MG63 (cell line): Measurements from ENCODE around the gene MYO1C. TPM values are rescaled to one million over a fixed set of nuclear protein-coding genes. Genes with fewer than 3 reads are reported as not detected.
"Not testable (repeated sequence)": the region's sequence is repeated elsewhere in the genome, so short reads cannot be mapped to it uniquely, and the experiment has no call there.

Experiments used
- DNase-seq: peaks from one replicate; pipeline ENCODE4 v3.0.0-alpha.2; 2020
- H3K27me3 ChIP-seq: fragments of 250-450 bp; sonication (Bioruptor Pico); 2 replicates; pipeline ENCODE4 v1.5.1; 2020; ENCODE audit warnings: mild to moderate bottlenecking, moderate library complexity
- H3K36me3 ChIP-seq: fragments of 250-450 bp; sonication (Bioruptor Pico); 2 replicates; pipeline ENCODE4 v1.5.1; 2020; ENCODE audit warnings: mild to moderate bottlenecking, moderate library complexity
- H3K4me3 ChIP-seq: fragments of 250-450 bp; sonication (Bioruptor Pico); 2 replicates; pipeline ENCODE4 v1.5.1; 2020; ENCODE audit warnings: mild to moderate bottlenecking, moderate library complexity
- H3K9me3 ChIP-seq: fragments of 250-450 bp; sonication (Bioruptor Pico); 2 replicates; pipeline ENCODE4 v1.5.1; 2020; ENCODE audit warnings: mild to moderate bottlenecking, moderate library complexity
- total RNA-seq: library from RNA; depleted of rRNA; stranded (reverse); fragments of >200 nt; shearing (Covaris generic); gene quantifications from 2 replicates; pipeline ENCODE4 v1.2.3, GENCODE V29; 2014; ENCODE audit warnings: low replicate concordance

MYO1C gene
- total RNA-seq, 1 experiment from 2014 or later: 75.2 TPM

- no peak for DNase-seq
- no peaks in the 10 kb centered on the region for H3K27me3 ChIP-seq
- no peaks in the 10 kb centered on the region for H3K36me3 ChIP-seq
- H3K9me3 ChIP-seq: no peaks in the 10 kb centered on the region
- H3K4me3 ChIP-seq: no peak overlapping the region
Observed at GRCh38 chr17:1461198-1461944, 31.1 kb downstream of the MYO1C start.

DNA sequence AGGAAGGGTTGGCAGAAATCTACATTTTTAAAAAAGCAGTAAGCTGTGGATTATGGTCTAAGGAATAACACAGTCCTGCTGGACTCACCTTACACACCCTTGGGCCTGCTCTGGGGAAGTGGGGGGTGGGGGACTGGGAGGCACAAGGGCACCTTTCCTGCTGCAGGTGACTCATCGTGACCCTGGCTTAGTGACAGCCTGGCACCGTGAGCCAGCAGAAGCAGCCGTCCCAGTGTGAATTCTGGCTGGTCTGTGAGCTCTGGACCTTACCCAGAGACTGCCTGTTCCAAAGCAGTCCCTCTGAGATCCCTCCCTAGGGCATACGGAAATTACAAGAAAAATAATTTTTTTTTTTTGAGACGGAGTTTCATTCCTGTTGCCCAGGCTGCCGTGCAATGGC, 32.3 kb downstream of the MYO1C start:
- Histone ChIP-seq H3K36me3 (no peaks in the 10 kb centered on the region), H3K4me3 (no peak overlapping the region), H3K27me3 (no peaks in the 10 kb centered on the region), H3K9me3 (no peaks in the 10 kb centered on the region)
- peak; percentile 76 for DNase-seq

- Histone ChIP-seq H3K4me3 (peak within 1 kb of the TSS; percentile 75), H3K27me3 (no peaks in the 10 kb centered on the region), H3K36me3 (peaks cover 15% of the 10 kb centered on the region), H3K9me3 (no peaks in the 10 kb centered on the region)
- DNase-seq: peak; percentile 90
Observed at GRCh38 chr17:1455797-1456599, 36.5 kb downstream of the MYO1C start, which contains the start of gene CRK. CRK (minus strand) TSS chr17:1456232; CDS start chr17:1456117, 115 bp downstream.

- peaks cover 15% of the 10 kb centered on the region for H3K36me3 ChIP-seq
- DNase-seq: peak; percentile 72
- no peaks in the 10 kb centered on the region for H3K9me3 ChIP-seq
- H3K27me3 ChIP-seq: no peaks in the 10 kb centered on the region
- H3K4me3 ChIP-seq: peak overlapping the region; percentile 75
Observed at GRCh38 chr17:1455291-1455796, 37.1 kb downstream of the MYO1C start.

- Histone ChIP-seq H3K9me3 (no peaks in the 10 kb centered on the region), H3K27me3 (no peaks in the 10 kb centered on the region), H3K4me3 (peak overlapping the region; percentile 75), H3K36me3 (peaks cover 15% of the 10 kb centered on the region)
- no peak for DNase-seq
Observed at GRCh38 chr17:1454541-1454940, 37.9 kb downstream of the MYO1C start.

DNA sequence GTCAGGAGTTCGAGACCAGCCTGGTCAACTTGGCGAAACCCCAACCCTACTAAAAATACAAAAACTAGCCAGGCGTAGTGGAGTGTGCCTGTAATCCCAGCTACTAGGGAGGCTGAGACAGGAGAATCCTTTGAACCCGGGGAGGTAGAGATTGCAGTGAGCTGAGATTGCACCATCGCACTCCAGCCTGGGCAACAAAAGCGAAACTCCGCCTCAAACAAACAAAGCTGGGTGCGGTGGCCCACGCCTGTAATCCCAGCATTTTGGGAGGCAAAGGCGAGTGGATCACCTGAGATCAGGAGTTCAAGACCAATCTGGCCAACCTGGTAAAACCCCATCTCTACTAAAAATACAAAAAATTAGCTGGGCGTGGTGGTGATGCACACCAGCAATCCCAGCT, 38.8 kb downstream of the MYO1C start:
- H3K4me3 ChIP-seq, DNase-seq, H3K27me3 ChIP-seq, H3K9me3 ChIP-seq: not testable (repeated sequence)
- peaks cover 15% of the 10 kb centered on the region for H3K36me3 ChIP-seq

- H3K36me3 ChIP-seq: peaks cover 15% of the 10 kb centered on the region
- no peak overlapping the region for H3K4me3 ChIP-seq
- H3K9me3 ChIP-seq: no peaks in the 10 kb centered on the region
- H3K27me3 ChIP-seq: no peaks in the 10 kb centered on the region
- no peak for DNase-seq
Observed at GRCh38 chr17:1452836-1453235, 39.6 kb downstream of the MYO1C start.

DNA sequence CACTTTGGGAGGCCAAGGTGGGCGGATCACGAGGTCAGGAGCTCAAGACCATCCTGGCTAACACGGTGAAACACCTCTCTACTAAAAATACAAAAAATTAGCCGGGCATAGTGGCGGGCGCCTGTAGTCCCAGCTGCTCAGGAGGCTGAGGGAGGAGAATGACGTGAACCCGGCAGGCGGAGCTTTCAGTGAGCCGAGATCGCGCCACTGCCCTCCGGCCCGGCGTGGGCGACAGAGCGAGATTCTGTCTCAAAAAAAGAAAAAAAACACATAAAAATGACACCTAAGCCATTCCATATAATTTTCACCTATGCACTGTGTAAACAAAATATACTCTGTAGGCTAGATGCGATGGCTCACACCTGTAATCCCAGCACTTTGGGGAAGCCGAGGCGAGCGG, 42.2 kb downstream of the MYO1C start:
- H3K27me3 ChIP-seq, H3K9me3 ChIP-seq, DNase-seq, H3K4me3 ChIP-seq: not testable (repeated sequence)
- peaks cover 15% of the 10 kb centered on the region for H3K36me3 ChIP-seq

DNA sequence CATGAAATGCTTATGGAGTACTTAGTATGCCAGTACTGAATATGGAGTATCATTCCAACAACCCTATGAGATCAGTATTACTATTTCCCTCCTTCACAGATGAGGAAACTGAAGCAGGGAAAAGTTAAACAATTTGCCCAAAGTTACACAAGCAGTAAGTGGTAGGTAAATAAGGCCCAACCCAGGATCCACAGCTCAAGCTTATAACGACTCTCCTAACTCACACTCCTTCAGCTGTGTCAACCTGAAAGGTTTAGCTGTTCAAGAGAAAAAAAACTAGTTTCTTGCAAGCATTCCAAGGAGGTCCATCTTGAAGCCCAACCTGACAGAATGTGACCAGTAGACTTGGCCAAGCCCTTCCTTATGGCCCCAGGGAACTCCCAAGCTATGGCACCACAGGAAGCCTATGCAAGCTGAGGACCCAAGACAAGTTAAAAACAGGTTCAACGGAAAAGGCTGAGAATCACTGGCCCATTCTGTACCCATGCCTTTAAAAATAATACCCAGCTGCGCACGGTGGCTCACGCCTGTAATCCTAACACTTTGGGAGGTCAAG, 43.0 kb downstream of the MYO1C start:
- H3K4me3 ChIP-seq: no peak overlapping the region
- no peak for DNase-seq
- H3K9me3 ChIP-seq: no peaks in the 10 kb centered on the region
- no peaks in the 10 kb centered on the region for H3K27me3 ChIP-seq
- peaks cover 11% of the 10 kb centered on the region for H3K36me3 ChIP-seq

DNA sequence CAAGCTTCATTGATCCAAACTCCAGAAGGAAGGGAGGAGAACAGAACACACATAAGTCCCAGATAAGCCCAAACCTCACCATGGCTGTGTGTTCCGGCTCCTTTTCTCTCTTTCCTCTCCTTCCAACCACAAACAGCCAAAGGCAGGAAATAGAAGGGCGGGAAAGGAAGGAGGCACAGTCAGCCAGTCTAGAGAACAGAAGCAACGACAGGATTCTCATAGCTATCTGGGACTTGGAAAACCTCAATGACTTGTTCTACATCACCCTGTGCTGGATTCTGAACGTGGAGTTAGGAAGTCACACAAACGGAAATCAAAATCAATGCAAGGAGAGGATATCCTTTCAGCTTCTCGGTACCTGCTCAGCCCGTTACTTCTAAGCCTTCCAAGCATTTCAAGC, 45.4 kb downstream of the MYO1C start:
- H3K27me3 ChIP-seq: no peaks in the 10 kb centered on the region
- no peaks in the 10 kb centered on the region for H3K9me3 ChIP-seq
- H3K36me3 ChIP-seq: no peaks in the 10 kb centered on the region; the same call in none of the 2 replicates
- no peak for DNase-seq
- no peak overlapping the region for H3K4me3 ChIP-seq

DNA sequence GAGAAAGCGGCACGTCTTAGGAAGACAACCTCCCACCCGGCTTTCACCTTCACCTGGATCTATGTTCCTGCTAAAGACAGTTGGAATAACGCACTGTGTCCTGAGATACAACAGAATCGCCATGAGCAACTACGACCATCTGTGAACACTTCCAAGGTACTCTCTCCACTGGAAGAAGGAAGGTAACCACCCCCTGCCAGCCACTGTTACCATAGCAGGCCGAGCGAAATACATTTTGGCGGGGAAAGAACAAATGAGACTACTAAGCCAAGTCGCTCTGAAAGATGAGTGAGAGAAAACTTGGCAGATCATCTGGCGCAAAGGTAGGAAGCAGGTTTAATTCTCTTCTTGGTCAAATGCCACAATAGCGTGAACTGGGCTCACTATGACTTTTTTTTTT, 46.3 kb downstream of the MYO1C start:
- H3K27me3 ChIP-seq: no peaks in the 10 kb centered on the region
- H3K36me3 ChIP-seq: no peaks in the 10 kb centered on the region; the same call in none of the 2 replicates
- H3K4me3 ChIP-seq: no peak overlapping the region
- no peaks in the 10 kb centered on the region for H3K9me3 ChIP-seq
- DNase-seq: no peak

DNA sequence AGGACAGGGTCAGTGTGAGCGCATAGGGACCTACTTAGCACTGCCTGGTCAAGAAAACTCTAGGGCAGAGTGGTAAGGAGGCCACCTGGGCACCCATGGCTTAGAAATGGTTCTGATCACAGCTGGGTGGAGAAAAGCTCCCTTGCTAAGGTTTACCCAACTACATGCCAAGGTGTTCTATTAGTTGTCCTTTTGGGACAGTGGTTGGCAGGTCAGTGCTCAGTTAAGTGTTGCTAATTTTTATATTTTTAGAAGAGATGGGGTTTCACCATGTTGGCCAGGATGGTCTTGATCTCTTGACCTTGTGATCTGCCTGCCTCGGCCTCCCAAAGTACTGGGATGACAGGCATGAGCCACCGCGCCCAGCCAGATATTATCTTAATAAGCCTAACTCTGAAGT, 46.8 kb downstream of the MYO1C start:
- H3K36me3 ChIP-seq, H3K4me3 ChIP-seq, H3K27me3 ChIP-seq, DNase-seq, H3K9me3 ChIP-seq: not testable (repeated sequence)

- not testable (repeated sequence) for DNase-seq, H3K36me3 ChIP-seq, H3K4me3 ChIP-seq, H3K9me3 ChIP-seq, H3K27me3 ChIP-seq
Observed at GRCh38 chr17:1442721-1443120, 49.8 kb downstream of the MYO1C start.

GRCh38 chr17:1442187-1442586, 50.3 kb downstream of the MYO1C start:
- no peaks in the 10 kb centered on the region for H3K27me3 ChIP-seq
- H3K4me3 ChIP-seq: no peak overlapping the region
- DNase-seq: no peak
- H3K9me3 ChIP-seq: no peaks in the 10 kb centered on the region
- no peaks in the 10 kb centered on the region; the same call in 1 of the 2 replicates for H3K36me3 ChIP-seq

DNA sequence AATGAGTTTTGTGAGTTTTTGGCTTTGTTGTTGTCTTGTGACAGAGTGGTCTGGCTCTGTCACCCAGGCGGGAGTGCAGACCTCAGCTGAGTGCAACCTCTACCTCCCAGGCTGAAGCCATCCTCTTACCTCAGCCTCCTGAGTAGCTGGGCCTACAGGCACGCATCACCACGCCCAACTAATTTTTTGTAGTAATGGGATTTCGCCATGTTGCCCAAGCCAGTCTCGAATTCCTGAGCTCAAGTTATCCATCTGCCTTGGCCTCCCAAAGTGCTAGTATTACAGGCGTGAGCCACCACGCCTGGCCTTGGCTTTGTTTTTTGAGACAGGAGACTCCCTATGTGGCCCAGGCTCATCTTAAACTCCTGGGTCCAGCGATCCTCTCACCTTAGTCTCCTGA, 51.6 kb downstream of the MYO1C start:
- Histone ChIP-seq H3K9me3 (no peaks in the 10 kb centered on the region), H3K27me3 (no peaks in the 10 kb centered on the region), H3K4me3 (no peak overlapping the region), H3K36me3 (peaks cover 8% of the 10 kb centered on the region)
- no peak for DNase-seq

- peaks cover 20% of the 10 kb centered on the region for H3K36me3 ChIP-seq
- no peak overlapping the region for H3K4me3 ChIP-seq
- H3K9me3 ChIP-seq: no peaks in the 10 kb centered on the region
- H3K27me3 ChIP-seq: no peaks in the 10 kb centered on the region
- no peak for DNase-seq
Observed at GRCh38 chr17:1438593-1439083, 53.8 kb downstream of the MYO1C start.

DNA sequence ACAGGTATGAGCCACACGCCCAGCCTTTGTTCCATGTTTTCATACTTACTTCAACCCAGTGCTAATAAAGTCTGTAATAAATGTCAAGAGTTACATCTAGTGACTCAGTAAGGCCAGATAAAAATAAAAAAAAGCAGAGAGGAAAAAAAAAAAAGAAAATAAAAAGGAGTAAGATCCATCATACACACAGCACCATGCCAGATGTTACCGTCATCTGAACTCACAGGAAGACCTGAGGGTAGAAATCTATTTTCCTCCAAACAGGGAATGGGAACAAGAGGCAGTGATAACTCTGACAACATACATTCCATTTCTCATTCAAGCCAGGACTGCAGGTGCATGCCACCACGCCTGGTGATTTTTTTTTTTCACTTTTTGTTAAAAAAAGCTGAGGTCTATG, 57.2 kb downstream of the MYO1C start:
- Histone ChIP-seq H3K27me3 (no peaks in the 10 kb centered on the region), H3K36me3 (peaks cover 27% of the 10 kb centered on the region), H3K4me3 (no peak overlapping the region), H3K9me3 (no peaks in the 10 kb centered on the region)
- DNase-seq: no peak
